H9 (cell line): ENCODE measurements around the gene EDRF1. TPM values are rescaled to one million over a fixed set of nuclear protein-coding genes. Genes with fewer than 3 reads are reported as not detected.

Experiments used
- DNase-seq: peaks from one replicate; pipeline ENCODE4 v3.0.0-alpha.2; 2017
- H2AFZ ChIP-seq: one replicate; pipeline ENCODE4 v1.6.1; 2013; ENCODE audit warnings: mild to moderate bottlenecking, low read length, control low read depth, moderate library complexity
- H2AK5ac ChIP-seq: 2 replicates; pipeline ENCODE4 v1.6.1; 2013; ENCODE audit warnings: low read length, control low read depth, mixed read lengths; ENCODE audit not compliant: insufficient read length
- H2BK120ac ChIP-seq: one replicate; pipeline ENCODE4 v1.6.1; 2013; ENCODE audit warnings: low read depth, mild to moderate bottlenecking, low read length, control low read depth, inconsistent platforms; ENCODE audit not compliant: poor library complexity, severe bottlenecking
- H2BK12ac ChIP-seq: 2 replicates; pipeline ENCODE4 v1.6.1; 2013; ENCODE audit warnings: low read length, control low read depth, mixed read lengths, low read depth; ENCODE audit not compliant: insufficient read length
- H2BK15ac ChIP-seq: 2 replicates; pipeline ENCODE4 v1.6.1; 2013; ENCODE audit warnings: low read depth, low read length, control low read depth
- H2BK20ac ChIP-seq: one replicate; pipeline ENCODE4 v1.6.1; 2013; ENCODE audit warnings: low read depth, mild to moderate bottlenecking, low read length, control low read depth, inconsistent platforms; ENCODE audit not compliant: poor library complexity, severe bottlenecking
- H2BK5ac ChIP-seq: 2 replicates; pipeline ENCODE4 v1.6.1; 2013; ENCODE audit warnings: low read length, control low read depth, mixed read lengths; ENCODE audit not compliant: insufficient read length
- H3K14ac ChIP-seq: 2 replicates; pipeline ENCODE4 v1.6.1; 2013; ENCODE audit warnings: low read length, control low read depth; ENCODE audit not compliant: insufficient read depth
- H3K18ac ChIP-seq: 2 replicates; pipeline ENCODE4 v1.6.1; 2013; ENCODE audit warnings: low read depth, mild to moderate bottlenecking, mixed read lengths, low read length, control low read depth; ENCODE audit not compliant: insufficient read length
- H3K23ac ChIP-seq: 2 replicates; pipeline ENCODE4 v1.6.1; 2013; ENCODE audit warnings: low read length, control low read depth, mixed read lengths, low read depth; ENCODE audit not compliant: insufficient read length
- H3K23me2 ChIP-seq: 2 replicates; pipeline ENCODE4 v1.6.1; 2013; ENCODE audit warnings: low read depth, mild to moderate bottlenecking, mixed read lengths, low read length, control low read depth; ENCODE audit not compliant: insufficient read length, poor library complexity, severe bottlenecking
- H3K27ac ChIP-seq: 2 replicates; pipeline ENCODE4 v1.5.1; 2013; ENCODE audit warnings: low read length, control low read depth, mixed read lengths, low read depth; ENCODE audit not compliant: insufficient read length
- H3K27me3 ChIP-seq: 2 replicates; pipeline ENCODE4 v1.6.1; 2013; ENCODE audit warnings: low read length, control low read depth, inconsistent platforms; ENCODE audit not compliant: insufficient read depth
- H3K4ac ChIP-seq: 2 replicates; pipeline ENCODE4 v1.6.1; 2013; ENCODE audit warnings: low read depth, mild to moderate bottlenecking, control low read depth, inconsistent platforms, low read length, moderate library complexity
- H3K4me1 ChIP-seq: 2 replicates; pipeline ENCODE4 v1.6.1; 2013; ENCODE audit warnings: low read length, control low read depth, inconsistent platforms; ENCODE audit not compliant: insufficient read depth
- H3K4me2 ChIP-seq: 2 replicates; pipeline ENCODE4 v1.6.1; 2013; ENCODE audit warnings: low read length, control low read depth, mixed read lengths; ENCODE audit not compliant: insufficient read length, insufficient read depth
- H3K56ac ChIP-seq: 2 replicates; pipeline ENCODE4 v1.6.1; 2013; ENCODE audit warnings: low read depth, mild to moderate bottlenecking, mixed read lengths, low read length, control low read depth; ENCODE audit not compliant: insufficient read length
- H3K79me1 ChIP-seq: 2 replicates; pipeline ENCODE4 v1.6.1; 2013; ENCODE audit warnings: low read depth, mild to moderate bottlenecking, moderate library complexity, low read length, control low read depth, inconsistent platforms; ENCODE audit not compliant: insufficient read depth, poor library complexity, severe bottlenecking
- H3K79me2 ChIP-seq: 2 replicates; pipeline ENCODE4 v1.6.1; 2013; ENCODE audit warnings: low read length, control low read depth, inconsistent platforms; ENCODE audit not compliant: insufficient read depth
- H3K9ac ChIP-seq: 2 replicates; pipeline ENCODE4 v1.6.1; 2013; ENCODE audit warnings: low read length, control low read depth, mixed read lengths; ENCODE audit not compliant: insufficient read length; ENCODE audit errors: extremely low read depth
- H3K9me3 ChIP-seq: one replicate; pipeline ENCODE4 v1.6.1; 2013; ENCODE audit warnings: low read depth, low read length, inconsistent platforms; ENCODE audit not compliant: control insufficient read depth
- H3T11ph ChIP-seq: one replicate; pipeline ENCODE4 v1.6.1; 2013; ENCODE audit warnings: mild to moderate bottlenecking, low read length, control low read depth, inconsistent platforms
- H4K20me1 ChIP-seq: one replicate; pipeline ENCODE4 v1.6.1; 2013; ENCODE audit not compliant: control insufficient read depth, insufficient read length, insufficient read depth
- H4K5ac ChIP-seq: 2 replicates; pipeline ENCODE4 v1.6.1; 2013; ENCODE audit warnings: low read depth, mild to moderate bottlenecking, mixed read lengths, low read length, control low read depth; ENCODE audit not compliant: insufficient read length
- H4K8ac ChIP-seq: replicated peaks from 2 replicates; pipeline ENCODE4 v1.6.1; 2013; ENCODE audit warnings: low read length, control low read depth, mixed read lengths, low read depth; ENCODE audit not compliant: insufficient read length
- H4K91ac ChIP-seq: 2 replicates; pipeline ENCODE4 v1.6.1; 2013; ENCODE audit warnings: low read depth, mild to moderate bottlenecking, moderate library complexity, mixed read lengths, low read length, control low read depth; ENCODE audit not compliant: insufficient read length
- H3K27ac Mint-ChIP-seq, 3 experiments: 2 replicates in 2 of 3; 3 replicates in 1 of 3; pipeline ENCODE4 v1.8.0; 2020 to 2021; ENCODE audit warnings: mixed read lengths in 3 of 3, mild to moderate bottlenecking in 1 of 3, moderate library complexity in 1 of 3
- H3K27me3 Mint-ChIP-seq: 2 replicates; pipeline ENCODE4 v1.8.0; 2021; ENCODE audit warnings: low read depth, mild to moderate bottlenecking, moderate library complexity, mixed read lengths
- H3K36me3 Mint-ChIP-seq, 3 experiments: 2 replicates in 2 of 3; 3 replicates in 1 of 3; pipeline ENCODE4 v1.8.0; 2020 to 2021; ENCODE audit warnings: low read depth in 3 of 3, mixed read lengths in 3 of 3; ENCODE audit not compliant: insufficient read depth in 1 of 3
- H3K4me1 Mint-ChIP-seq, 2 experiments: 2 replicates each; pipeline ENCODE4 v1.8.0; 2020; ENCODE audit warnings: mixed read lengths in 2 of 2
- H3K4me3 Mint-ChIP-seq, 2 experiments: 2 replicates in 1 of 2; 3 replicates in 1 of 2; pipeline ENCODE4 v1.8.0; 2020 to 2021; ENCODE audit warnings: mild to moderate bottlenecking in 2 of 2, mixed read lengths in 2 of 2, moderate library complexity in 1 of 2
- H3K9me3 Mint-ChIP-seq, 2 experiments: 2 replicates in 1 of 2; 3 replicates in 1 of 2; pipeline ENCODE4 v1.8.0; 2020; ENCODE audit warnings: mild to moderate bottlenecking in 2 of 2, mixed read lengths in 2 of 2, moderate library complexity in 1 of 2
- CTCF ChIP-seq: fragments of 200-600 bp; sonication (generic); conservative IDR thresholded peaks from 3 replicates; pipeline ENCODE4 v1.8.0; 2021; ENCODE audit warnings: antibody characterized with exemption, mild to moderate bottlenecking
- WGBS: extraction: QIAGEN DNeasy Blood & Tissue Kit; methylation state at CpG from one replicate; pipeline ENCODE4 v1.1.7; 2013; ENCODE audit warnings: missing lambda C conversion rate, low lambda C conversion rate, mixed read lengths; ENCODE audit not compliant: insufficient read length; ENCODE audit errors: extremely low coverage; 5-methylcytosine and 5-hydroxymethylcytosine counted together
- total RNA-seq: library from RNA; stranded (reverse); gene quantifications from 2 replicates; pipeline ENCODE4 v1.2.1, GENCODE V29; 2021

The EDRF1 gene
- total RNA-seq, 1 experiment from 2014 or later: 51.0 TPM

GRCh38 chr10:125783957-125784356 is 64.4 kb downstream of the EDRF1 start:
- no peak overlapping the region for H3K14ac ChIP-seq
- H2AK5ac ChIP-seq: no peak overlapping the region
- H3K23me2 ChIP-seq: no peaks in the 10 kb centered on the region
- H3K36me3 Mint-ChIP-seq: no peaks in the 10 kb centered on the region; a peak in 1 of 7 replicates
- WGBS: no CpG with 5 or more reads among the region's 6 CpGs
- H2BK20ac ChIP-seq: no peak overlapping the region
- no peak overlapping the region for H3T11ph ChIP-seq
- H2BK12ac ChIP-seq: no peak overlapping the region
- no peak overlapping the region for H2BK15ac ChIP-seq
- no peak for TF ChIP-seq CTCF
- no peak overlapping the region for H2AFZ ChIP-seq
- no peak overlapping the region for H2BK120ac ChIP-seq
- DNase-seq: no peak
- H3K56ac ChIP-seq: no peak overlapping the region
- H3K23ac ChIP-seq: no peak overlapping the region
- H4K8ac ChIP-seq: no peak overlapping the region
- H4K5ac ChIP-seq: no peak overlapping the region
- no peak overlapping the region for H2BK5ac ChIP-seq
- H3K27ac ChIP-seq: no peak overlapping the region
- H4K20me1 ChIP-seq: no peaks in the 10 kb centered on the region
- peaks cover 6% of the 10 kb centered on the region for H3K27me3 Mint-ChIP-seq
- H3K9me3 Mint-ChIP-seq: peaks cover 0 to 8% of the 10 kb centered on the region in 2 experiments
- H3K79me1 ChIP-seq: no peaks in the 10 kb centered on the region
- no peaks in the 10 kb centered on the region for H3K27me3 ChIP-seq
- no peaks in the 10 kb centered on the region for H3K79me2 ChIP-seq
- no peak overlapping the region for H3K4me2 ChIP-seq
- H3K4me1 Mint-ChIP-seq: no peaks in the 10 kb centered on the region
- no peak overlapping the region for H3K9ac ChIP-seq
- H3K4ac ChIP-seq: no peak overlapping the region
- H3K18ac ChIP-seq: no peak overlapping the region
- no peak overlapping the region for H3K4me3 Mint-ChIP-seq
- H4K91ac ChIP-seq: no peak overlapping the region
- H3K4me1 ChIP-seq: no peaks in the 10 kb centered on the region
- H3K9me3 ChIP-seq: no peaks in the 10 kb centered on the region
- no peak overlapping the region for H3K27ac Mint-ChIP-seq
